PFSK-1 (cell line): Measurements from ENCODE around the gene KCNH6.

Experiments
- POLR2AphosphoS5 ChIP-seq: IDR thresholded peaks from 2 replicates; pipeline ENCODE4 v1.6.1; 2012; ENCODE audit warnings: low read depth, mild to moderate bottlenecking, control low read depth, low read length, moderate library complexity
- SIN3A ChIP-seq: IDR thresholded peaks from 2 replicates; pipeline ENCODE4 v1.6.1; 2012; ENCODE audit warnings: mild to moderate bottlenecking, low read length, moderate library complexity, borderline replicate concordance; ENCODE audit not compliant: insufficient read depth
- TAF1 ChIP-seq: IDR thresholded peaks from 2 replicates; pipeline ENCODE4 v1.6.1; 2012; ENCODE audit warnings: low read length, control low read depth, borderline replicate concordance; ENCODE audit not compliant: insufficient read depth
- TF ChIP-seq, protein P1 (sequence below), 2 experiments: IDR thresholded peaks; 2 replicates each; pipeline versions ENCODE4 v1.6.1 to v1.8.0; 2011 to 2012; ENCODE audit warnings: low read depth in 2 of 2, low read length in 2 of 2, control low read depth in 1 of 2, inconsistent platforms in 1 of 2, mild to moderate bottlenecking in 1 of 2, moderate library complexity in 1 of 2; ENCODE audit not compliant: insufficient read depth in 1 of 2

DNA sequence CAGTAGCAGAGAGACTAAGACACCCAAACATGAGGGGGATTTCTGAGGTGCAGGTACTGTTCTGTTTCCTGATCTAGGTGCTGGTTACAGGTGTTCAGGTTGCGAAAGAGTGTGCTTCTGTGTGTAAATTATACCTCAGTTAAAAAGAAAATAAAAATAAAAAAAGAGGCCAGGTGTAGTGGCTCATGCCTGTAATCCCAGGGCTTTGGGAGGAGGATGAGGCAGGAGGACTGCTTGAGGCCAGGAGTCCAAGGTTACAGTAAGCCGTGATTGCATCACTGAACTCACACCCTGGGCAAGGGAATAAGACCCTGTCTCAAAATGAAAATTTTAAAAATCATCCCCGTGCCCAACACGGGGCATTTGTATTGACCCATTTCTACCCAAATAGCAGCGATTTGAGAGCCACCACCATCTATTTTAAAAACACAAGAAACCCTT lies 23.9 kb downstream of the KCNH6 start:
- TF ChIP-seq POLR2AphosphoS5 (no peak), TAF1 (no peak), SIN3A (no peak)
- TF ChIP-seq, protein P1, sequence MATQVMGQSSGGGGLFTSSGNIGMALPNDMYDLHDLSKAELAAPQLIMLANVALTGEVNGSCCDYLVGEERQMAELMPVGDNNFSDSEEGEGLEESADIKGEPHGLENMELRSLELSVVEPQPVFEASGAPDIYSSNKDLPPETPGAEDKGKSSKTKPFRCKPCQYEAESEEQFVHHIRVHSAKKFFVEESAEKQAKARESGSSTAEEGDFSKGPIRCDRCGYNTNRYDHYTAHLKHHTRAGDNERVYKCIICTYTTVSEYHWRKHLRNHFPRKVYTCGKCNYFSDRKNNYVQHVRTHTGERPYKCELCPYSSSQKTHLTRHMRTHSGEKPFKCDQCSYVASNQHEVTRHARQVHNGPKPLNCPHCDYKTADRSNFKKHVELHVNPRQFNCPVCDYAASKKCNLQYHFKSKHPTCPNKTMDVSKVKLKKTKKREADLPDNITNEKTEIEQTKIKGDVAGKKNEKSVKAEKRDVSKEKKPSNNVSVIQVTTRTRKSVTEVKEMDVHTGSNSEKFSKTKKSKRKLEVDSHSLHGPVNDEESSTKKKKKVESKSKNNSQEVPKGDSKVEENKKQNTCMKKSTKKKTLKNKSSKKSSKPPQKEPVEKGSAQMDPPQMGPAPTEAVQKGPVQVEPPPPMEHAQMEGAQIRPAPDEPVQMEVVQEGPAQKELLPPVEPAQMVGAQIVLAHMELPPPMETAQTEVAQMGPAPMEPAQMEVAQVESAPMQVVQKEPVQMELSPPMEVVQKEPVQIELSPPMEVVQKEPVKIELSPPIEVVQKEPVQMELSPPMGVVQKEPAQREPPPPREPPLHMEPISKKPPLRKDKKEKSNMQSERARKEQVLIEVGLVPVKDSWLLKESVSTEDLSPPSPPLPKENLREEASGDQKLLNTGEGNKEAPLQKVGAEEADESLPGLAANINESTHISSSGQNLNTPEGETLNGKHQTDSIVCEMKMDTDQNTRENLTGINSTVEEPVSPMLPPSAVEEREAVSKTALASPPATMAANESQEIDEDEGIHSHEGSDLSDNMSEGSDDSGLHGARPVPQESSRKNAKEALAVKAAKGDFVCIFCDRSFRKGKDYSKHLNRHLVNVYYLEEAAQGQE (IDR thresholded peaks at IDR 0.05; ENCODE audit: insufficient read depth in 1 of 2, low read depth in 2 of 2, low read length in 2 of 2), result no peak
